Lung (tissue), 12 donors: ENCODE measurements around the gene RIC8A. TPM values are rescaled to one million over a fixed set of nuclear protein-coding genes. Genes with fewer than 3 reads are reported as not detected.

Experiments
- ATAC-seq: fragments of 200-7000 bp; cut with Tn5 transposase; one replicate; pipeline ENCODE4 v1.9.1; 2020; ENCODE audit warnings: moderate number of reproducible peaks; ENCODE audit not compliant: insufficient read depth, low FRiP score
- DNase-seq, 3 donors: peaks; one replicate each; pipeline ENCODE4 v3.0.0-alpha.2; 2013 to 2017
- H3K27ac ChIP-seq, 2 donors: one replicate each; pipeline ENCODE4 v1.5.1; 2013; ENCODE audit warnings: mild to moderate bottlenecking in 2 of 2, moderate library complexity in 2 of 2, control low read depth in 1 of 2, inconsistent platforms in 1 of 2, low read depth in 1 of 2, low read length in 1 of 2
- H3K27me3 ChIP-seq, 3 donors: one replicate each; pipeline ENCODE4 v1.5.1; 2013; ENCODE audit warnings: low read length in 2 of 3; ENCODE audit not compliant: control insufficient read depth in 3 of 3, insufficient read depth in 3 of 3
- H3K36me3 ChIP-seq, 4 donors: one replicate each; pipeline ENCODE4 v1.5.1; 2013; ENCODE audit warnings: low read length in 4 of 4, mild to moderate bottlenecking in 1 of 4, moderate library complexity in 1 of 4; ENCODE audit not compliant: control insufficient read depth in 4 of 4, insufficient read depth in 4 of 4
- H3K4me1 ChIP-seq, 5 donors: one replicate each; pipeline ENCODE4 v1.5.1; 2013; ENCODE audit warnings: low read length in 5 of 5, mild to moderate bottlenecking in 2 of 5, moderate library complexity in 1 of 5; ENCODE audit not compliant: control insufficient read depth in 5 of 5, insufficient read depth in 5 of 5
- H3K4me3 ChIP-seq: one replicate; pipeline ENCODE4 v1.5.1; 2013; ENCODE audit warnings: mild to moderate bottlenecking, control low read depth, moderate library complexity
- H3K9ac ChIP-seq, 2 donors: one replicate each; pipeline ENCODE4 v1.5.1; 2013; ENCODE audit warnings: low read length in 2 of 2, control low read depth in 1 of 2; ENCODE audit not compliant: insufficient read depth in 1 of 2
- H3K9me3 ChIP-seq, 4 donors: one replicate each; pipeline ENCODE4 v1.5.1; 2013; ENCODE audit warnings: low read length in 3 of 4, mild to moderate bottlenecking in 1 of 4, moderate library complexity in 1 of 4; ENCODE audit not compliant: control insufficient read depth in 4 of 4, insufficient read depth in 3 of 4
- WGBS, 2 donors: extraction: QIAGEN DNeasy Blood & Tissue Kit; methylation state at CpG; one replicate each; pipeline ENCODE4 v1.1.7; 2013; 5-methylcytosine and 5-hydroxymethylcytosine counted together
- polyA plus RNA-seq, 2 donors: library from polyadenylated mRNA; stranded (reverse); fragments of 200-250 nt; gene quantifications; one replicate each; pipeline ENCODE4 v1.2.1, GENCODE V29; 2013
- total RNA-seq, 2 donors: library from RNA; depleted of rRNA in 1 of 2; stranded (reverse); fragments of >200 nt in 1 of 2; gene quantifications; one replicate each; pipeline ENCODE4 v1.2.1, GENCODE V29; 2014 to 2021
- TF ChIP-seq, protein P1 (sequence below): IDR thresholded peaks from 2 replicates; pipeline ENCODE4 v1.5.1; 2012; ENCODE audit warnings: mild to moderate bottlenecking; ENCODE audit errors: control extremely low read depth, extremely low read depth
- donor health status: control.
- donor health status: control.
- donor health status: Bipolar disorder and iron deficiency.
- donor health status: healthy.
- donor health status: DM: yes; HTN: yes; CAD: no.

RIC8A gene
- total and polyA plus RNA-seq, 4 donors = 52.1 to 122 (median 93.6) TPM

- peaks cover 2 to 20% (median 7%) of the 10 kb centered on the region in 4 donors for H3K36me3 ChIP-seq
- H3K27ac ChIP-seq = no peak overlapping the region
- DNase-seq (no peak), ATAC-seq (no peak)
- H3K9ac ChIP-seq = no peak overlapping the region
- 91 to 95% methylated on average over 6 of the region's 6 CpGs for WGBS, 2 donors
- no peak overlapping the region for H3K4me3 ChIP-seq
- TF ChIP-seq, protein P1, sequence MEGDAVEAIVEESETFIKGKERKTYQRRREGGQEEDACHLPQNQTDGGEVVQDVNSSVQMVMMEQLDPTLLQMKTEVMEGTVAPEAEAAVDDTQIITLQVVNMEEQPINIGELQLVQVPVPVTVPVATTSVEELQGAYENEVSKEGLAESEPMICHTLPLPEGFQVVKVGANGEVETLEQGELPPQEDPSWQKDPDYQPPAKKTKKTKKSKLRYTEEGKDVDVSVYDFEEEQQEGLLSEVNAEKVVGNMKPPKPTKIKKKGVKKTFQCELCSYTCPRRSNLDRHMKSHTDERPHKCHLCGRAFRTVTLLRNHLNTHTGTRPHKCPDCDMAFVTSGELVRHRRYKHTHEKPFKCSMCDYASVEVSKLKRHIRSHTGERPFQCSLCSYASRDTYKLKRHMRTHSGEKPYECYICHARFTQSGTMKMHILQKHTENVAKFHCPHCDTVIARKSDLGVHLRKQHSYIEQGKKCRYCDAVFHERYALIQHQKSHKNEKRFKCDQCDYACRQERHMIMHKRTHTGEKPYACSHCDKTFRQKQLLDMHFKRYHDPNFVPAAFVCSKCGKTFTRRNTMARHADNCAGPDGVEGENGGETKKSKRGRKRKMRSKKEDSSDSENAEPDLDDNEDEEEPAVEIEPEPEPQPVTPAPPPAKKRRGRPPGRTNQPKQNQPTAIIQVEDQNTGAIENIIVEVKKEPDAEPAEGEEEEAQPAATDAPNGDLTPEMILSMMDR = no peak
- no peaks in the 10 kb centered on the region for H3K9me3 ChIP-seq
- no peaks in the 10 kb centered on the region for H3K27me3 ChIP-seq
- peaks cover 0 to 4% (median 0%) of the 10 kb centered on the region in 5 donors for H3K4me1 ChIP-seq
Measured at GRCh38 chr11:227824-228379, 20.4 kb downstream of the RIC8A start.

DNA sequence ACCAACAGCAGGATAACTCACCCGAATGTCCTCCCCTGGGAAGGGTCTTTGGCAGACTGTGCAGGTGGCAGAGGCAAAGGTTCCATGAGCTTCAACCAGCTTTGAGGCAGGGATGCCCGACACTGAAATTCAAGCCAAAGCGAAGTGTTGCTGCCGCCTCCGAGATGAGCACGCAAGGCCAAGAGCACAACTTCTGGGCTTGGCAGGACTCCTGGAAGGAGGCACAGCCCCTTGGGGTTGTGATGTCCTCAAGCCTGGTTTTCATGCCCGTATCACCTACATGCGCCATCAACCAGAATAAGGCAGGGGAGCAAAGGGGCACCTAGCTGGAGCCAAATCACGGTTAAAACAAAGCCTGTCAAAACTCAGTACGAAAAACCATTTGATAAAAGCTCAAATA lies 22.9 kb downstream of the RIC8A start:
- DNase-seq = no peak
- no peaks in the 10 kb centered on the region for H3K27me3 ChIP-seq
- no peaks in the 10 kb centered on the region for H3K9me3 ChIP-seq
- no peak for ATAC-seq
- no peak overlapping the region for H3K4me3 ChIP-seq
- H3K9ac ChIP-seq = no peak overlapping the region
- H3K27ac ChIP-seq = no peak overlapping the region
- H3K36me3 ChIP-seq = peaks cover 0 to 16% (median 1%) of the 10 kb centered on the region in 4 donors
- TF ChIP-seq, protein P1 = no peak
- WGBS, 2 donors = 97 to 98% methylated on average over 10 of the region's 10 CpGs
- peaks cover 3 to 5% (median 4%) of the 10 kb centered on the region in 5 donors for H3K4me1 ChIP-seq

GRCh38 chr11:232783-233565 lies 25.5 kb downstream of the RIC8A start:
- ATAC-seq (no peak), DNase-seq (no peak)
- no peaks in the 10 kb centered on the region for H3K9me3 ChIP-seq
- no peak overlapping the region for H3K27ac ChIP-seq
- no peak overlapping the region for H3K4me3 ChIP-seq
- WGBS, 2 donors = 91 to 96% methylated on average over 20 of the region's 20 CpGs
- TF ChIP-seq, protein P1 = no peak
- no peak overlapping the region for H3K9ac ChIP-seq
- no peaks in the 10 kb centered on the region for H3K27me3 ChIP-seq
- peaks cover 3 to 16% (median 6%) of the 10 kb centered on the region in 5 donors for H3K4me1 ChIP-seq
- peaks cover 0 to 15% (median 1%) of the 10 kb centered on the region in 4 donors for H3K36me3 ChIP-seq
